HepG2 (cell line): Measurements from ENCODE around the gene FALEC. TPM values are rescaled to one million over a fixed set of nuclear protein-coding genes. Genes with fewer than 3 reads are reported as not detected.

ENCODE experiments used
- AKAP8 ChIP-seq: sonication (generic); formaldehyde crosslinking; IDR thresholded peaks from 2 replicates; pipeline ENCODE4 v1.5.1; 2020; ENCODE audit warnings: mild to moderate bottlenecking, missing genetic modification reagents
- ATF3 ChIP-seq: sonication (generic); formaldehyde crosslinking; IDR thresholded peaks from 2 replicates; pipeline ENCODE4 v1.4.0; 2020; ENCODE audit warnings: missing genetic modification reagents
- E2F2 ChIP-seq: sonication (generic); formaldehyde crosslinking; IDR thresholded peaks from 2 replicates; pipeline ENCODE4 v1.4.0; 2020; ENCODE audit warnings: missing genetic modification reagents, borderline replicate concordance
- FOXK1 ChIP-seq: sonication (generic); formaldehyde crosslinking; IDR thresholded peaks from 2 replicates; pipeline ENCODE4 v1.4.0; 2020; ENCODE audit warnings: low read depth, missing genetic modification reagents, borderline replicate concordance
- FOXK2 ChIP-seq: fragments of 450-650 bp; IDR thresholded peaks from 2 replicates; pipeline ENCODE4 v1.6.1; 2016
- HDAC6 ChIP-seq: fragments of 200-600 bp; sonication (generic); IDR thresholded peaks from 2 replicates; pipeline ENCODE4 v1.7.0; 2017; ENCODE audit warnings: mild to moderate bottlenecking, antibody characterized with exemption, low read length, low read depth
- HNF1A ChIP-seq, 2 experiments: sonication (generic) in 1 of 2; formaldehyde crosslinking in 1 of 2; IDR thresholded peaks; 2 replicates each; pipeline versions ENCODE4 v1.4.0 to v1.6.1; 2016 to 2020; ENCODE audit warnings: borderline replicate concordance in 1 of 2, low read depth in 1 of 2, mild to moderate bottlenecking in 1 of 2, missing genetic modification reagents in 1 of 2
- HNRNPK ChIP-seq: fragments of 200-400 bp; formaldehyde crosslinking; IDR thresholded peaks from 2 replicates; pipeline ENCODE4 v1.6.1; 2018; ENCODE audit warnings: low read length, low read depth, moderate library complexity, mild to moderate bottlenecking; ENCODE audit not compliant: poor library complexity, severe bottlenecking
- IRF9 ChIP-seq: sonication (generic); formaldehyde crosslinking; IDR thresholded peaks from 2 replicates; pipeline ENCODE4 v1.8.0; 2022; ENCODE audit warnings: missing genetic modification reagents, mild to moderate bottlenecking, borderline replicate concordance
- KDM4B ChIP-seq: sonication (generic); formaldehyde crosslinking; IDR thresholded peaks from 2 replicates; pipeline ENCODE4 v1.4.0; 2020; ENCODE audit warnings: missing genetic modification reagents
- NCOA5 ChIP-seq: sonication (generic); formaldehyde crosslinking; IDR thresholded peaks from 2 replicates; pipeline ENCODE4 v1.4.0; 2020; ENCODE audit warnings: missing genetic modification reagents
- PPARG ChIP-seq: conservative IDR thresholded peaks from 2 replicates; pipeline ENCODE4 v1.6.1; 2016; ENCODE audit warnings: missing biosample characterization, missing genetic modification reagents
- TFAP4 ChIP-seq: sonication (generic); IDR thresholded peaks from 2 replicates; pipeline ENCODE4 v1.6.1; 2016; ENCODE audit warnings: low read depth, borderline replicate concordance
- ZBTB1 ChIP-seq: sonication (generic); formaldehyde crosslinking; IDR thresholded peaks from 2 replicates; pipeline ENCODE4 v1.4.0; 2020; ENCODE audit warnings: missing genetic modification reagents, borderline replicate concordance
- ZC3H13 ChIP-seq: sonication (generic); formaldehyde crosslinking; IDR thresholded peaks from 2 replicates; pipeline ENCODE4 v1.8.1; 2023; ENCODE audit warnings: mild to moderate bottlenecking, missing genetic modification reagents, moderate library complexity
- ZC3H4 ChIP-seq: sonication (generic); formaldehyde crosslinking; IDR thresholded peaks from 2 replicates; pipeline ENCODE4 v1.4.0; 2020; ENCODE audit warnings: missing genetic modification reagents, borderline replicate concordance
- ZNF275 ChIP-seq: sonication (generic); formaldehyde crosslinking; IDR thresholded peaks from 2 replicates; pipeline ENCODE4 v1.8.0; 2022; ENCODE audit warnings: missing genetic modification reagents, mild to moderate bottlenecking, inconsistent platforms, borderline replicate concordance
- ZNF558 ChIP-seq: sonication (generic); formaldehyde crosslinking; IDR thresholded peaks from 2 replicates; pipeline ENCODE4 v1.9.0; 2022; ENCODE audit warnings: mild to moderate bottlenecking, missing genetic modification reagents, borderline replicate concordance
- ZNF567 ChIP-seq: sonication (generic); formaldehyde crosslinking; IDR thresholded peaks from 2 replicates; pipeline ENCODE4 v1.8.1; 2023; ENCODE audit warnings: mild to moderate bottlenecking, missing genetic modification reagents, borderline replicate concordance
- polyA plus RNA-seq, 8 experiments: library from polyadenylated mRNA; depleted of rRNA in 3 of 8; stranded (reverse) in 7 of 8; unstranded in 1 of 8; fragments of >200 nt; fragmentation: Illumina TruSeq in 4 of 8; extraction: Trizol in 4 of 8; gene quantifications; 2 replicates each; pipeline versions ENCODE4 v1.2.1 to v1.2.3, GENCODE V29; 2011 to 2016; ENCODE audit warnings: low read depth in 4 of 8, missing spikeins in 1 of 8, mixed read lengths in 1 of 8; ENCODE audit not compliant: insufficient read depth in 1 of 8
- total RNA-seq, 5 experiments: library from RNA; depleted of rRNA; stranded (reverse); fragments of >200 nt; fragmentation: Illumina TruSeq; extraction: Trizol; gene quantifications; 2 replicates each; pipeline ENCODE4 v1.2.3, GENCODE V29; 2016; ENCODE audit warnings: low read depth in 1 of 5

Gene FALEC
- total and polyA plus RNA-seq, 2 of the 13 experiments (the other 11 are each of a cell fraction or from before 2014, with no cell fraction given): 0.33 to 0.71 TPM

- TF ChIP-seq HNF1A (IDR thresholded peaks at IDR 0.05; ENCODE audit: low read depth) (no peak), HNF1A (CRISPR knock-in tag; IDR thresholded peaks at IDR 0.05; ENCODE audit: borderline replicate concordance) (no peak), KDM4B (no peak), NCOA5 (CRISPR knock-in tag) (no peak), ZNF275 (CRISPR knock-in tag) (no peak), E2F2 (CRISPR knock-in tag) (no peak), ZC3H13 (no peak), ATF3 (CRISPR knock-in tag) (0 out of 2 replicates have a peak, but pooled peaks have one; percentile 24), ZNF558 (CRISPR knock-in tag) (no peak), PPARG (CRISPR knock-in tag) (peak; percentile 79), AKAP8 (CRISPR knock-in tag) (peak; percentile 75; the same call in 1 of the 2 replicates), ZNF567 (CRISPR knock-in tag) (no peak), HNRNPK (peak; percentile 70), IRF9 (CRISPR knock-in tag) (0 out of 2 replicates have a peak, but pooled peaks have one; percentile 59), HDAC6 (no peak), FOXK1 (CRISPR knock-in tag) (no peak), ZC3H4 (CRISPR knock-in tag) (no peak), TFAP4 (peak; percentile 46; the same call in 1 of the 2 replicates), FOXK2 (no peak), ZBTB1 (CRISPR knock-in tag) (no peak)
Measured at GRCh38 chr1:150552128-150552910, 36.8 kb downstream of the FALEC start (continued).
